ENCODE measurements around the gene KRT9.

GRCh38 chr17:41544935-41545334 lies 26.9 kb downstream of the KRT9 start:
- TF ChIP-seq, protein P1, sequence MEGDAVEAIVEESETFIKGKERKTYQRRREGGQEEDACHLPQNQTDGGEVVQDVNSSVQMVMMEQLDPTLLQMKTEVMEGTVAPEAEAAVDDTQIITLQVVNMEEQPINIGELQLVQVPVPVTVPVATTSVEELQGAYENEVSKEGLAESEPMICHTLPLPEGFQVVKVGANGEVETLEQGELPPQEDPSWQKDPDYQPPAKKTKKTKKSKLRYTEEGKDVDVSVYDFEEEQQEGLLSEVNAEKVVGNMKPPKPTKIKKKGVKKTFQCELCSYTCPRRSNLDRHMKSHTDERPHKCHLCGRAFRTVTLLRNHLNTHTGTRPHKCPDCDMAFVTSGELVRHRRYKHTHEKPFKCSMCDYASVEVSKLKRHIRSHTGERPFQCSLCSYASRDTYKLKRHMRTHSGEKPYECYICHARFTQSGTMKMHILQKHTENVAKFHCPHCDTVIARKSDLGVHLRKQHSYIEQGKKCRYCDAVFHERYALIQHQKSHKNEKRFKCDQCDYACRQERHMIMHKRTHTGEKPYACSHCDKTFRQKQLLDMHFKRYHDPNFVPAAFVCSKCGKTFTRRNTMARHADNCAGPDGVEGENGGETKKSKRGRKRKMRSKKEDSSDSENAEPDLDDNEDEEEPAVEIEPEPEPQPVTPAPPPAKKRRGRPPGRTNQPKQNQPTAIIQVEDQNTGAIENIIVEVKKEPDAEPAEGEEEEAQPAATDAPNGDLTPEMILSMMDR (conservative IDR thresholded peaks at IDR 0.05 in 1 of 2, IDR thresholded peaks at IDR 0.05 in 1 of 2; ENCODE audit: low read depth in 1 of 2, low read length in 2 of 2): no peak
- TF ChIP-seq EZH2 (IDR thresholded peaks at IDR 0.05; ENCODE audit: low read length, missing control alignments): no peak
